Natural killer cell (primary cell): ENCODE data around the gene CLDN4. TPM values are rescaled to one million over a fixed set of nuclear protein-coding genes. Genes with fewer than 3 reads are reported as not detected.
"Not testable (repeated sequence)": the region's sequence is repeated elsewhere in the genome, so short reads cannot be mapped to it uniquely, and the experiment has no call there.

ENCODE experiments used
- ATAC-seq, 3 donors: fragments of 150-1000 bp in 2 of 3; fragments of 200-7000 bp in 1 of 3; cut with Tn5 transposase; 1 replicate in 1 of 3; 2 replicates in 2 of 3; pipeline ENCODE4 v1.10.0; 2021; ENCODE audit warnings: mild to moderate bottlenecking in 2 of 3, moderate library complexity in 2 of 3
- DNase-seq, 2 donors: peaks; one replicate each; pipeline versions ENCODE4 v3.0.0 to v3.0.0-alpha.2; 2013 to 2021; ENCODE audit warnings: mixed read lengths in 1 of 2
- H3K27ac ChIP-seq: one replicate; pipeline ENCODE4 v1.5.1; 2013; ENCODE audit warnings: mild to moderate bottlenecking, low read length
- H3K27me3 ChIP-seq: one replicate; pipeline ENCODE4 v1.6.1; 2013; ENCODE audit warnings: low read length; ENCODE audit not compliant: control insufficient read depth, insufficient read depth
- H3K36me3 ChIP-seq: one replicate; pipeline ENCODE4 v1.6.1; 2013; ENCODE audit warnings: low read length; ENCODE audit not compliant: control insufficient read depth, insufficient read depth
- H3K4me1 ChIP-seq: one replicate; pipeline ENCODE4 v1.6.1; 2013; ENCODE audit warnings: low read length; ENCODE audit not compliant: control insufficient read depth, insufficient read depth
- H3K4me3 ChIP-seq: one replicate; pipeline ENCODE4 v1.5.1; 2013; ENCODE audit warnings: low read length
- H3K9me3 ChIP-seq: one replicate; pipeline ENCODE4 v1.6.1; 2013; ENCODE audit warnings: low read length; ENCODE audit not compliant: control insufficient read depth, insufficient read depth
- H3K27ac Mint-ChIP-seq, 2 donors: one replicate each; pipeline ENCODE4 v1.8.0; 2022; ENCODE audit warnings: mild to moderate bottlenecking in 2 of 2, mixed read lengths in 2 of 2, moderate library complexity in 1 of 2
- H3K27me3 Mint-ChIP-seq, 2 donors: one replicate each; pipeline ENCODE4 v1.8.0; 2022; ENCODE audit warnings: low read depth in 2 of 2, mixed read lengths in 2 of 2
- H3K36me3 Mint-ChIP-seq: one replicate; pipeline ENCODE4 v1.8.0; 2022; ENCODE audit warnings: mixed read lengths
- H3K4me1 Mint-ChIP-seq, 2 donors: one replicate each; pipeline ENCODE4 v1.8.0; 2022; ENCODE audit warnings: mixed read lengths in 2 of 2
- H3K4me3 Mint-ChIP-seq: one replicate; pipeline ENCODE4 v1.8.0; 2022; ENCODE audit warnings: mild to moderate bottlenecking, moderate library complexity, mixed read lengths
- H3K9me3 Mint-ChIP-seq, 2 donors: one replicate each; pipeline ENCODE4 v1.8.0; 2022; ENCODE audit warnings: mixed read lengths in 2 of 2
- WGBS: methylation state at CpG from one replicate; pipeline ENCODE4 v1.1.7; 2013; ENCODE audit warnings: missing lambda C conversion rate; ENCODE audit not compliant: insufficient coverage; 5-methylcytosine and 5-hydroxymethylcytosine counted together
- intact Hi-C: fragments of 100-400 bp; cut with micrococcal nuclease; formaldehyde crosslinking; loops from one replicate; pipeline ENCODE4 v1.14.2; 2022
- total RNA-seq, 4 donors: library from RNA; stranded (reverse); fragments of 120-200 nt in 1 of 4; gene quantifications; one replicate each; pipeline versions ENCODE4 v1.2.3 to v1.2.4, GENCODE V29; 2013 to 2022
- TF ChIP-seq, protein P1 (sequence below): fragments of 200-600 bp; IDR thresholded peaks from one replicate; pipeline ENCODE4 v1.8.0; 2022; ENCODE audit warnings: antibody characterized with exemption

Gene CLDN4
- total RNA-seq, 3 donors from 2014 or later (not counting 1 experiment from before 2014, with no cell fraction given), result 0.09 to 0.30 (median 0.20) TPM

DNA sequence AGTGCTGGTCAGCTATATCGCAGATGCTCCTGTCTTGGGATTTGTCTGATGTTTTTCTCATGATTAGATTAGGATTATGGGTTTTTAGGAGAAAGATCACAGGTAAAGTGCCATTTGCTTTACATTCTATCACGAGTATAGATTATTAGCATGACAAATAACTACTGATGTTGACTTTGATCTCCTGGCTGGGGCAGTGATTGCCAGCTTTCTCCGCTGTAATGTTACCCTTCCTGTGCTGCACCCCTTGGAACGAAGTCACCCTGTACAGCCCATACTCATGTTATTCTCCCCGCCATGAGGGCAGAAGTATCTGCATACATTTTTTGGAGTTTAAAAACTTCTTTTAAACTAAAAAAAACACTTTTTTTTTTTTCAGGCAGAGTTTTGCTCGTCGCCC lies 10.8 kb upstream of the CLDN4 start:
- intact Hi-C loops, result no loop called here
- Mint-ChIP-seq H3K36me3 (no peaks in the 10 kb centered on the region), H3K9me3 (no peaks in the 10 kb centered on the region), H3K4me1 (no peaks in the 10 kb centered on the region), H3K4me3 (no peak overlapping the region), H3K27me3 (peaks cover 0 to 15% of the 10 kb centered on the region in 2 donors), H3K27ac (no peak overlapping the region)
- ATAC-seq (no peak), DNase-seq (no peak)
- Histone ChIP-seq H3K36me3 (no peaks in the 10 kb centered on the region), H3K4me3 (no peak overlapping the region), H3K9me3 (no peaks in the 10 kb centered on the region), H3K27ac (no peak overlapping the region), H3K27me3 (no peaks in the 10 kb centered on the region), H3K4me1 (no peaks in the 10 kb centered on the region)
- 93% methylated on average over 7 of the region's 7 CpGs for WGBS
- TF ChIP-seq, protein P1, sequence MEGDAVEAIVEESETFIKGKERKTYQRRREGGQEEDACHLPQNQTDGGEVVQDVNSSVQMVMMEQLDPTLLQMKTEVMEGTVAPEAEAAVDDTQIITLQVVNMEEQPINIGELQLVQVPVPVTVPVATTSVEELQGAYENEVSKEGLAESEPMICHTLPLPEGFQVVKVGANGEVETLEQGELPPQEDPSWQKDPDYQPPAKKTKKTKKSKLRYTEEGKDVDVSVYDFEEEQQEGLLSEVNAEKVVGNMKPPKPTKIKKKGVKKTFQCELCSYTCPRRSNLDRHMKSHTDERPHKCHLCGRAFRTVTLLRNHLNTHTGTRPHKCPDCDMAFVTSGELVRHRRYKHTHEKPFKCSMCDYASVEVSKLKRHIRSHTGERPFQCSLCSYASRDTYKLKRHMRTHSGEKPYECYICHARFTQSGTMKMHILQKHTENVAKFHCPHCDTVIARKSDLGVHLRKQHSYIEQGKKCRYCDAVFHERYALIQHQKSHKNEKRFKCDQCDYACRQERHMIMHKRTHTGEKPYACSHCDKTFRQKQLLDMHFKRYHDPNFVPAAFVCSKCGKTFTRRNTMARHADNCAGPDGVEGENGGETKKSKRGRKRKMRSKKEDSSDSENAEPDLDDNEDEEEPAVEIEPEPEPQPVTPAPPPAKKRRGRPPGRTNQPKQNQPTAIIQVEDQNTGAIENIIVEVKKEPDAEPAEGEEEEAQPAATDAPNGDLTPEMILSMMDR, result no peak

DNA sequence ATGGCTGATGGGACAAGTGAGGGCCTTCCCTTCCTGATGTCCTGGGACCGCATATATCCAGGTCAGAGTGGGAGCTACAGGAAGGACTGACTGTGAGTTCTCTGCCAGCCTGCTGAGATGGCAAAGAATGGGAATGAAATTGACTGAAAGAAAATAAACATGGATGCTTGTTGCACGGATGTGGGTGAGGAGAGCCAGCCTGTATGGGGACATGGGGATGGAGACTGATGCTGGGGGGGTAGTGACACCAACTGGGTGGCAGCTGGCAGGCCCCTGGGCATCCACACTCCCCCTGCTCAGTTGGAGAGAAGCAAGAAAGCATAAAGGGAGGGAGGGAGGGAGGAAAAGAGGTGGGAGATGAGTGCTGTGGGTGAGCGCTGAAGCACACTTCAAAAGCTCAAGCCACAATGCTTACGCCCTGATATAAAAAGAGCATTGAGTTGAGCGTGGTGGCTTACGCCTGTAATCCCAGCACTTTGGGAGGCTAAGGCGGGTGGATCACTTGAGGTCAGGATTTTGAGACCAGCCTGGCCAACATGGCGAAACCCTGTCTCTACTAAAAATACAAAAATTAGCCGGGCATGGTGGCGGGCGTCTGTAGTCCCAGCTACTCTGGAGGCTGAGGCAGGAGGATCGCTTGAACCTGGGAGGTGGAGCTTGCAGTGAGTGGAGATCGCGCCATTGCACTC lies 9.1 kb upstream of the CLDN4 start:
- H3K36me3 ChIP-seq, H3K4me3 Mint-ChIP-seq, H3K4me3 ChIP-seq, H3K27ac Mint-ChIP-seq, ATAC-seq, H3K9me3 ChIP-seq, intact Hi-C loops, H3K27ac ChIP-seq, H3K36me3 Mint-ChIP-seq, DNase-seq, H3K27me3 ChIP-seq, H3K9me3 Mint-ChIP-seq, H3K4me1 Mint-ChIP-seq, H3K4me1 ChIP-seq: not testable (repeated sequence)
- WGBS, result 89% methylated on average over 12 of the region's 14 CpGs
- H3K27me3 Mint-ChIP-seq, result peaks cover 3 to 16% of the 10 kb centered on the region in 2 donors

DNA sequence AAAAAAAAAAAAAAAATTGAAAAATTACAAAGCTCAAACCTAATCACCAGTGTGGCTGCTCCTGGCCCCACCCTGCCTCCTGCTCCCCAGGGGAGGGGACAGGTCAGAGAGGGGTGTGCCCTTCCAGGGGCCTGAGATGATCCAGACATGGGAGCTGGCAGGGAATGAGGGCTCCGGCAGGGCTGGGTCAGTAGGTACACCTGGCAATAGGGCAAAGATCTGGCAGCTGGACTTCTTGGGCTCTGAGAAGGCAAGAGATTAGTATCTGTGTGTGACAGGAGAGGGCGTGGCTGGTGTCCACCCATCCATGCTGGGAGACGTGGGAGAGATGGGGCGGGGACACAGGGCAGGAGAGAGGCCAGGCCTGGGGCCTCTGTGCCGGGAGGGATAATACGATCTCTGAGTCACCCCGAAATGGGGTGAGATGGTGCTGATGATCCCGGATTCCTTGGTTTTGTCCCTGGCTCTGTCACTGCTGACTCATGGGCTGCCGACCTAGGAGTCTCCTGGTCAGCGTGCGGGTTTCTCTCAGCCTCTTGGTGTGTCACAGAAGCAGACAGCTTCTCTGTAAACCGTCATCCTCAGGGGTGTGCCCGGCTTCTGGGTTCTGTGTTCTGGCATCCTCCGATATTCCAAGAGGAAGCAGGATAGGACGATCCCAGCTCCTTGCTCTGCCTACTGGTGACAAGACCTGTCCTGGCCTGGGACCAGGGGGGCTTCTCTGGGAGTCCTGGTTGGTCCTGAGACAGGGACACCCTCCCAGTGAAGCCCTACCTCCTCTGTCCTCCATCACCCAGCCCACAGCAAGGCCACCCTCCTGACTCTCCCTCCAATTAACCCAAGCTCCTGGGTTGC lies 8.2 kb upstream of the CLDN4 start:
- H3K36me3 Mint-ChIP-seq, result no peaks in the 10 kb centered on the region
- Histone ChIP-seq H3K27me3 (no peaks in the 10 kb centered on the region), H3K4me1 (peaks cover 7% of the 10 kb centered on the region), H3K36me3 (no peaks in the 10 kb centered on the region), H3K4me3 (no peak overlapping the region), H3K9me3 (no peaks in the 10 kb centered on the region), H3K27ac (no peak overlapping the region)
- peaks cover 11 to 24% of the 10 kb centered on the region in 2 donors for H3K27me3 Mint-ChIP-seq
- 89% methylated on average over 15 of the region's 15 CpGs for WGBS
- no peak overlapping the region for H3K27ac Mint-ChIP-seq
- DNase-seq (no peak), ATAC-seq (no peak)
- no peak overlapping the region for H3K4me3 Mint-ChIP-seq
- peaks cover 11% of the 10 kb centered on the region in 2 donors for H3K4me1 Mint-ChIP-seq
- TF ChIP-seq, protein P1, result no peak
- no peaks in the 10 kb centered on the region for H3K9me3 Mint-ChIP-seq
- intact Hi-C loops, result no loop called here

DNA sequence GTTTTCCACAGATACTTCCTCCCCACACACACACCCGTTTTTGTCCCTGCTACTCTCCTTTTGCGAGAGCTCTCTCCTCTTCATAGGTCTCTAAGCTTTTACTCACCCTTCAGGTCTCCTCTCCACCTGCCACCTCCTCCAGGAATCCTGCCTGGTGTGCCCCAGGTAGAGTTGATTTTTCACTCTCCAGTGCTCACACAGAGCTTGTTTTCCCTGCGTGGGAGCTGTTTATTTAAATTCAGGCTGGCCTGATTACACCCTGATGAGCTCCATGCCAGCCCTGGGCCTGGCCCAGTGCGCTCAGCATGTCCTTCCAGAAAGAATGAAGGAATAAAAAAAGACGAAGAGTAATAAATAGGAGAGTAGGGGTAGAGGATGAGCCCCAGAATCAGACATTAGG lies 7.5 kb upstream of the CLDN4 start:
- H3K27ac ChIP-seq, result no peak overlapping the region
- peaks cover 16 to 18% of the 10 kb centered on the region in 2 donors for H3K4me1 Mint-ChIP-seq
- H3K9me3 ChIP-seq, result no peaks in the 10 kb centered on the region
- H3K4me3 Mint-ChIP-seq, result no peak overlapping the region
- H3K36me3 ChIP-seq, result no peaks in the 10 kb centered on the region
- peaks cover 11 to 27% of the 10 kb centered on the region in 2 donors for H3K27me3 Mint-ChIP-seq
- intact Hi-C loops, result no loop called here
- no peaks in the 10 kb centered on the region for H3K27me3 ChIP-seq
- no peak overlapping the region for H3K27ac Mint-ChIP-seq
- DNase-seq (no peak), ATAC-seq (no peak)
- H3K9me3 Mint-ChIP-seq, result no peaks in the 10 kb centered on the region
- H3K4me3 ChIP-seq, result no peak overlapping the region
- H3K36me3 Mint-ChIP-seq, result no peaks in the 10 kb centered on the region
- WGBS, result 88% methylated on average over 5 of the region's 5 CpGs
- TF ChIP-seq, protein P1, result no peak
- H3K4me1 ChIP-seq, result peaks cover 13% of the 10 kb centered on the region
